Endothelial cell of umbilical vein (primary cell): ENCODE data around the gene F8. TPM values are rescaled to one million over a fixed set of nuclear protein-coding genes. Genes with fewer than 3 reads are reported as not detected.

Experiments used
- BruUV-seq: library from RNA; stranded (reverse); fragments of 400-500 nt; replicated peaks from 2 replicates; lab custom pipeline; 2021; lab: Mats Ljungman, UMichigan
- CTCF ChIA-PET: fragments of 300-600, 350-600 bp; sonication (Branson Sonifier 250); formaldehyde crosslinking; loops from one replicate; lab custom pipeline; 2021; ENCODE audit warnings: antibody characterized with exemption, inconsistent platforms; lab: Charles Lee
- POLR2A ChIA-PET: fragments of 300-600, 350-600 bp; sonication (Branson Sonifier 250); formaldehyde crosslinking; loops from one replicate; lab custom pipeline; 2021; ENCODE audit warnings: antibody characterized with exemption, inconsistent platforms; lab: Charles Lee
- DNase-seq: peaks from one replicate; pipeline ENCODE4 v3.0.0-alpha.2; 2011; ENCODE audit warnings: low read depth, low spot score
- FAIRE-seq: peaks from 2 replicates; lab custom pipeline; 2011; peaks lifted over from hg19 to GRCh38; lab: Jason Lieb, UNC
- H2AFZ ChIP-seq: 2 replicates; pipeline ENCODE4 v1.6.0; 2012; ENCODE audit warnings: low read depth, low read length, control low read depth, inconsistent platforms
- H3K27ac ChIP-seq: 2 replicates; pipeline ENCODE4 v1.5.1; 2011; ENCODE audit warnings: low read depth, mild to moderate bottlenecking, control low read depth, low read length, moderate library complexity; ENCODE audit not compliant: insufficient read depth
- H3K27me3 ChIP-seq, 2 experiments: 2 replicates each; pipeline versions ENCODE4 v1.6.0 to v1.6.1; 2011; ENCODE audit warnings: low read length in 2 of 2, mixed read lengths in 1 of 2; ENCODE audit not compliant: control insufficient read depth in 2 of 2, insufficient read depth in 2 of 2
- H3K36me3 ChIP-seq, 2 experiments: 2 replicates in 1 of 2; 3 replicates in 1 of 2; pipeline ENCODE4 v1.5.1; 2011; ENCODE audit warnings: low read length in 2 of 2, mild to moderate bottlenecking in 1 of 2, moderate library complexity in 1 of 2; ENCODE audit not compliant: control insufficient read depth in 2 of 2, insufficient read depth in 2 of 2; ENCODE audit errors: extremely low read depth in 1 of 2
- H3K4me1 ChIP-seq: 3 replicates; pipeline ENCODE4 v1.5.1; 2011; ENCODE audit warnings: mild to moderate bottlenecking, low read length; ENCODE audit not compliant: control insufficient read depth, insufficient read depth; ENCODE audit errors: extremely low read depth
- H3K4me2 ChIP-seq: 2 replicates; pipeline ENCODE4 v1.6.1; 2011; ENCODE audit warnings: low read length, control low read depth, mixed read lengths; ENCODE audit not compliant: insufficient read depth
- H3K4me3 ChIP-seq, 3 experiments: fragments of 200-600 bp in 1 of 3; sonication (generic), shearing (Covaris generic) in 1 of 3; replicated peaks in 1 of 3; 2 replicates each; pipeline ENCODE4 v1.5.1; 2011 to 2016; ENCODE audit warnings: control low read depth in 3 of 3, low read length in 3 of 3, mild to moderate bottlenecking in 2 of 3, inconsistent platforms in 1 of 3, low read depth in 1 of 3, moderate library complexity in 1 of 3; ENCODE audit not compliant: insufficient read depth in 1 of 3
- H3K79me2 ChIP-seq: 2 replicates; pipeline ENCODE4 v1.6.0; 2012; ENCODE audit warnings: low read length, inconsistent platforms; ENCODE audit not compliant: control insufficient read depth, insufficient read depth
- H3K9ac ChIP-seq: replicated peaks from 2 replicates; pipeline ENCODE3; 2011; ENCODE audit warnings: low read length, control low read depth; ENCODE audit not compliant: insufficient read depth; ENCODE audit errors: extremely low read depth
- H3K9me1 ChIP-seq: replicated peaks from 3 replicates; pipeline ENCODE4 v1.6.0; 2011; ENCODE audit warnings: mild to moderate bottlenecking, low read length; ENCODE audit not compliant: control insufficient read depth, insufficient read depth; ENCODE audit errors: extremely low read depth
- H3K9me3 ChIP-seq: replicated peaks from 2 replicates; pipeline ENCODE4 v1.5.1; 2012; ENCODE audit warnings: low read length, inconsistent platforms; ENCODE audit not compliant: control insufficient read depth, insufficient read depth
- H4K20me1 ChIP-seq: replicated peaks from 2 replicates; pipeline ENCODE3; 2011; ENCODE audit warnings: mild to moderate bottlenecking, low read length; ENCODE audit not compliant: control insufficient read depth, insufficient read depth; ENCODE audit errors: extremely low read depth
- CTCF ChIP-seq, 2 donors: IDR thresholded peaks; 1 replicate in 1 of 2; 2 replicates in 1 of 2; pipeline ENCODE4 v1.5.1; 2011; ENCODE audit warnings: low read length in 2 of 2, mild to moderate bottlenecking in 2 of 2, moderate library complexity in 2 of 2, control low read depth in 1 of 2, inconsistent platforms in 1 of 2, low read depth in 1 of 2; ENCODE audit not compliant: insufficient read depth in 1 of 2; ENCODE audit errors: extremely low read depth in 1 of 2
- EZH2 ChIP-seq: IDR thresholded peaks from 2 replicates; pipeline ENCODE4 v1.6.1; 2012; ENCODE audit warnings: borderline replicate concordance, low read depth, mild to moderate bottlenecking, moderate library complexity, low read length, inconsistent platforms; ENCODE audit not compliant: severe bottlenecking
- FOS ChIP-seq: IDR thresholded peaks from 2 replicates; pipeline ENCODE4 v1.6.1; 2011; ENCODE audit warnings: mild to moderate bottlenecking, low read length, moderate library complexity, borderline replicate concordance; ENCODE audit not compliant: insufficient read depth
- GATA2 ChIP-seq: IDR thresholded peaks from 2 replicates; pipeline ENCODE4 v1.7.0; 2011; ENCODE audit warnings: low read depth, mild to moderate bottlenecking, moderate library complexity, mixed read lengths, low read length; ENCODE audit not compliant: insufficient read length, insufficient read depth
- JUN ChIP-seq: IDR thresholded peaks from 2 replicates; pipeline ENCODE4 v1.6.1; 2011; ENCODE audit warnings: borderline replicate concordance, low read depth; ENCODE audit not compliant: insufficient read length, insufficient read depth
- MAX ChIP-seq: IDR thresholded peaks from 2 replicates; pipeline ENCODE4 v1.6.1; 2011; ENCODE audit not compliant: insufficient read depth, insufficient read length
- MYC ChIP-seq: IDR thresholded peaks from one replicate; pipeline ENCODE4 v1.6.1; 2011; ENCODE audit warnings: mild to moderate bottlenecking, low read depth, low read length
- POLR2A ChIP-seq: IDR thresholded peaks from 2 replicates; pipeline ENCODE4 v1.6.1; 2012; ENCODE audit warnings: low read depth, mild to moderate bottlenecking, control low read depth, low read length
- POLR2AphosphoS5 ChIP-seq: IDR thresholded peaks from 2 replicates; pipeline ENCODE4 v1.6.1; 2012; ENCODE audit warnings: low read depth, mild to moderate bottlenecking, control low read depth, low read length, moderate library complexity; ENCODE audit not compliant: insufficient read depth
- dilution Hi-C: fragments of 300-500 bp; cut with MboI; formaldehyde crosslinking; loops from one replicate; pipeline ENCODE4 v1.15.0; 2019; ENCODE audit warnings: low sequenced_read_pairs; ENCODE audit not compliant: extremely low pct_ligation_motif_present
- intact Hi-C: fragments of 100-400 bp; cut with micrococcal nuclease; formaldehyde crosslinking; loops from one replicate; pipeline ENCODE4 v1.10.0; 2022
- polyA plus RNA-seq, 4 experiments: library from polyadenylated mRNA; depleted of rRNA in 3 of 4; stranded (reverse) in 3 of 4; unstranded in 1 of 4; fragments of >200 nt; gene quantifications; 2 replicates each; pipeline versions ENCODE4 v1.2.1 to v1.2.3, GENCODE V29; 2011 to 2012; ENCODE audit warnings: missing spikeins in 1 of 4
- total RNA-seq: library from RNA; stranded (reverse); gene quantifications from 2 replicates; pipeline ENCODE4 v1.2.3, GENCODE V29; 2021

F8 gene
- total and polyA plus RNA-seq, 2 donors (not counting 3 experiments of a cell fraction or from before 2014, with no cell fraction given), result 0.62 to 1.1 TPM

- intact Hi-C loops, result no loop called here
- Histone ChIP-seq H3K9ac (no peak overlapping the region), H2AFZ (no peak overlapping the region), H3K27me3 (peaks cover 1 to 4% of the 10 kb centered on the region in 2 experiments), H3K4me3 (no peak overlapping the region), H3K4me1 (no peaks in the 10 kb centered on the region), H3K9me3 (no peaks in the 10 kb centered on the region), H3K4me2 (no peak overlapping the region), H3K79me2 (no peaks in the 10 kb centered on the region), H3K27ac (no peak overlapping the region), H4K20me1 (no peaks in the 10 kb centered on the region), H3K36me3 (no peaks in the 10 kb centered on the region), H3K9me1 (no peaks in the 10 kb centered on the region)
- POLR2A ChIA-PET, result no interaction called here
- dilution Hi-C loops, result no loop called here
- FAIRE-seq (no peak), DNase-seq (no peak)
- TF ChIP-seq MYC, result no peak
- no peak for TF ChIP-seq MAX
- TF ChIP-seq CTCF (IDR thresholded peaks at IDR 0.05; ENCODE audit: extremely low read depth in 1 of 2, insufficient read depth in 1 of 2, low read depth in 1 of 2, low read length in 2 of 2), result no peak
- no peak for TF ChIP-seq JUN
- TF ChIP-seq FOS, result no peak
- no peak for TF ChIP-seq EZH2
- no peak for TF ChIP-seq GATA2
- no peak for TF ChIP-seq POLR2A
- TF ChIP-seq POLR2AphosphoS5, result no peak
- CTCF ChIA-PET, result interaction anchor here (0.8 kb wide), 1 partner anchor 85 kb away, joined by 3 read pairs; no protein-coding TSS in a partner anchor
- BruUV-seq, result no TSS peak
Observed at GRCh38 chrX:154833746-154834274, 188.7 kb downstream of the F8 start.
